Measurements from ENCODE around the gene FUCA1.
"Not testable (repeated sequence)": the region's sequence is repeated elsewhere in the genome, so short reads cannot be mapped to it uniquely, and the experiment has no call there.

The FUCA1 gene

GRCh38 chr1:23836037-23836436, 32.1 kb downstream of the FUCA1 start:
- no peak for DNase-seq

GRCh38 chr1:23834156-23834555, 33.9 kb downstream of the FUCA1 start:
- DNase-seq: not testable (repeated sequence)

- no peak for DNase-seq
These were observed 40.4 kb downstream of the FUCA1 start for GRCh38 chr1:23827717-23828116.

GRCh38 chr1:23826590-23826989, 41.5 kb downstream of the FUCA1 start:
- DNase-seq: not testable (repeated sequence)

- no peak for DNase-seq
These were observed 42.1 kb downstream of the FUCA1 start for GRCh38 chr1:23825762-23826522.

GRCh38 chr1:23825076-23825761, 42.9 kb downstream of the FUCA1 start, which contains the start of gene HMGCL:
Gene HMGCL, minus strand, starts transcription at chr1:23825429. Its CDS starts 14 bp downstream, at chr1:23825415.
- DNase-seq: peak; percentile 91

GRCh38 chr1:23824711-23825075, 43.4 kb downstream of the FUCA1 start:
- DNase-seq: no peak

GRCh38 chr1:23823767-23824166, 44.3 kb downstream of the FUCA1 start:
- no peak for DNase-seq

GRCh38 chr1:23817633-23818032, 50.5 kb downstream of the FUCA1 start:
- DNase-seq: no peak

- no peak for DNase-seq
These were observed 51.2 kb downstream of the FUCA1 start for GRCh38 chr1:23816906-23817305.

- no peak for DNase-seq
These were observed 51.7 kb downstream of the FUCA1 start for GRCh38 chr1:23816361-23816760.

GRCh38 chr1:23814016-23814415, 54.1 kb downstream of the FUCA1 start:
- no peak for DNase-seq

- DNase-seq: peak; percentile 80
These were observed 57.1 kb downstream of the FUCA1 start for GRCh38 chr1:23810818-23811540.

- peak; percentile 89 for DNase-seq
These were observed 58.3 kb downstream of the FUCA1 start for GRCh38 chr1:23809751-23810171.

GRCh38 chr1:23807453-23807852, 60.6 kb downstream of the FUCA1 start:
- no peak for DNase-seq

GRCh38 chr1:23806280-23806679, 61.8 kb downstream of the FUCA1 start:
- DNase-seq: no peak

GRCh38 chr1:23805025-23805424, 63.1 kb downstream of the FUCA1 start:
- no peak for DNase-seq

- DNase-seq: no peak
These were observed 63.8 kb downstream of the FUCA1 start for GRCh38 chr1:23804183-23804835.

GRCh38 chr1:23803674-23804073, 64.4 kb downstream of the FUCA1 start:
- DNase-seq: no peak

GRCh38 chr1:23802809-23803342, 65.2 kb downstream of the FUCA1 start:
- DNase-seq: not testable (repeated sequence)

GRCh38 chr1:23801876-23802275, 66.2 kb downstream of the FUCA1 start:
- DNase-seq: no peak

GRCh38 chr1:23801338-23801748, 66.7 kb downstream of the FUCA1 start:
- DNase-seq: no peak

All from hematopoietic multipotent progenitor cell treated with erythropoietin and hydrocortisone succinate and interleukin-3 and kit ligand, for 8 days (in vitro differentiated cells).